H1 (cell line): Measurements from ENCODE around the gene KCNE4. TPM values are rescaled to one million over a fixed set of nuclear protein-coding genes. Genes with fewer than 3 reads are reported as not detected.

ENCODE experiments used
- CTCF ChIA-PET: fragments of 300-600 bp; sonication (Branson Sonifier 250); formaldehyde crosslinking; loops from one replicate; lab custom pipeline; 2021; ENCODE audit not compliant: partially characterized antibody; lab: Charles Lee
- POLR2A ChIA-PET: fragments of 300-600 bp; sonication (Branson Sonifier 250); formaldehyde crosslinking; loops from one replicate; lab custom pipeline; 2021; ENCODE audit warnings: inconsistent platforms; ENCODE audit not compliant: partially characterized antibody; lab: Charles Lee
- DNase-seq, 2 experiments: peaks; one replicate each; pipeline versions ENCODE4 v3.0.0 to v3.0.0-alpha.2; 2010 to 2022; ENCODE audit warnings: low spot score in 2 of 2, low read depth in 1 of 2, mixed read lengths in 1 of 2
- FAIRE-seq: peaks from 2 replicates; lab custom pipeline; 2011; peaks lifted over from hg19 to GRCh38; lab: Jason Lieb, UNC
- H2AFZ ChIP-seq: 2 replicates; pipeline ENCODE4 v1.8.1; 2012; ENCODE audit warnings: low read length, inconsistent platforms
- H2AK5ac ChIP-seq: 2 replicates; pipeline ENCODE4 v1.6.1; 2013; ENCODE audit warnings: low read depth, low read length
- H2BK120ac ChIP-seq: replicated peaks from 2 replicates; pipeline ENCODE3; 2013; ENCODE audit warnings: low read depth, low read length, inconsistent platforms
- H2BK12ac ChIP-seq: 2 replicates; pipeline ENCODE4 v1.6.1; 2013; ENCODE audit warnings: low read depth, low read length
- H2BK15ac ChIP-seq: 2 replicates; pipeline ENCODE4 v1.6.1; 2013; ENCODE audit warnings: low read length
- H2BK20ac ChIP-seq: 2 replicates; pipeline ENCODE4 v1.6.1; 2013; ENCODE audit warnings: low read length
- H2BK5ac ChIP-seq: 2 replicates; pipeline ENCODE4 v1.6.1; 2013; ENCODE audit warnings: low read depth, low read length
- H3K14ac ChIP-seq: 2 replicates; pipeline ENCODE4 v1.6.1; 2013; ENCODE audit warnings: inconsistent platforms; ENCODE audit not compliant: insufficient read length
- H3K18ac ChIP-seq: 2 replicates; pipeline ENCODE4 v1.6.1; 2013; ENCODE audit warnings: low read length; ENCODE audit errors: extremely low read depth
- H3K23ac ChIP-seq: 2 replicates; pipeline ENCODE4 v1.6.1; 2013; ENCODE audit warnings: inconsistent platforms; ENCODE audit not compliant: insufficient read length
- H3K23me2 ChIP-seq: 2 replicates; pipeline ENCODE4 v1.6.1; 2013; ENCODE audit warnings: low read depth, low read length
- H3K27ac ChIP-seq: 2 replicates; pipeline ENCODE4 v1.6.1; 2011; ENCODE audit warnings: low read depth, low read length, inconsistent platforms
- H3K27me3 ChIP-seq, 4 experiments: replicated peaks in 1 of 4; 1 replicate in 1 of 4; 2 replicates in 3 of 4; pipeline versions ENCODE4 v1.6.1 to v1.8.1; 2011 to 2013; ENCODE audit warnings: low read length in 3 of 4, mild to moderate bottlenecking in 3 of 4, inconsistent platforms in 2 of 4, mixed read lengths in 2 of 4, moderate library complexity in 1 of 4; ENCODE audit not compliant: control insufficient read depth in 3 of 4, insufficient read depth in 3 of 4; ENCODE audit errors: extremely low read depth in 1 of 4
- H3K36me3 ChIP-seq, 4 experiments: 2 replicates each; pipeline versions ENCODE4 v1.6.1 to v1.8.1; 2011 to 2013; ENCODE audit warnings: mild to moderate bottlenecking in 4 of 4, low read length in 3 of 4, moderate library complexity in 2 of 4, control low read depth in 1 of 4, inconsistent platforms in 1 of 4; ENCODE audit not compliant: insufficient read depth in 4 of 4, control insufficient read depth in 2 of 4
- H3K4ac ChIP-seq: replicated peaks from 2 replicates; pipeline ENCODE3; 2013; ENCODE audit warnings: low read length, low read depth, mixed read lengths, inconsistent platforms; ENCODE audit not compliant: insufficient read length
- H3K4me1 ChIP-seq, 4 experiments: replicated peaks in 1 of 4; 1 replicate in 1 of 4; 2 replicates in 3 of 4; pipeline versions ENCODE4 v1.6.1 to v1.8.1; 2011 to 2013; ENCODE audit warnings: low read length in 3 of 4, inconsistent platforms in 2 of 4, mixed read lengths in 1 of 4; ENCODE audit not compliant: insufficient read depth in 4 of 4, control insufficient read depth in 3 of 4
- H3K4me2 ChIP-seq, 2 experiments: 2 replicates each; pipeline versions ENCODE4 v1.6.1 to v1.8.1; 2011 to 2013; ENCODE audit warnings: low read depth in 2 of 2, low read length in 2 of 2, control low read depth in 1 of 2, inconsistent platforms in 1 of 2, mild to moderate bottlenecking in 1 of 2; ENCODE audit not compliant: insufficient read depth in 1 of 2
- H3K4me3 ChIP-seq, 4 experiments: fragments of 200-600, 300-600 bp in 1 of 4; sonication (generic), shearing (Covaris generic), sonication (Bioruptor Twin) in 1 of 4; 2 replicates each; pipeline versions ENCODE4 v1.5.1 to v1.8.1; 2011 to 2016; ENCODE audit warnings: low read length in 4 of 4, low read depth in 3 of 4, control low read depth in 2 of 4, inconsistent platforms in 2 of 4, mild to moderate bottlenecking in 2 of 4, mixed read lengths in 1 of 4, moderate library complexity in 1 of 4; ENCODE audit not compliant: insufficient read depth in 2 of 4; ENCODE audit errors: extremely low read depth in 1 of 4
- H3K56ac ChIP-seq: replicated peaks from 2 replicates; pipeline ENCODE3; 2013; ENCODE audit warnings: low read depth, mild to moderate bottlenecking, mixed read lengths, low read length, inconsistent platforms; ENCODE audit not compliant: insufficient read length
- H3K79me1 ChIP-seq: 2 replicates; pipeline ENCODE4 v1.6.1; 2013; ENCODE audit warnings: low read depth, low read length, control low read depth
- H3K79me2 ChIP-seq, 2 experiments: 2 replicates each; pipeline versions ENCODE4 v1.6.1 to v1.8.1; 2012 to 2013; ENCODE audit warnings: low read length in 2 of 2, mild to moderate bottlenecking in 2 of 2, inconsistent platforms in 1 of 2; ENCODE audit not compliant: insufficient read depth in 2 of 2, control insufficient read depth in 1 of 2
- H3K9ac ChIP-seq, 4 experiments: replicated peaks in 1 of 4; 1 replicate in 1 of 4; 2 replicates in 3 of 4; pipeline versions ENCODE4 v1.6.1 to v1.8.1; 2011 to 2013; ENCODE audit warnings: low read depth in 3 of 4, low read length in 3 of 4, control low read depth in 2 of 4, mild to moderate bottlenecking in 2 of 4, moderate library complexity in 2 of 4, inconsistent platforms in 1 of 4; ENCODE audit errors: extremely low read depth in 1 of 4
- H3K9me3 ChIP-seq, 2 experiments: 2 replicates each; pipeline versions ENCODE4 v1.6.1 to v1.8.1; 2012 to 2013; ENCODE audit warnings: mild to moderate bottlenecking in 2 of 2, moderate library complexity in 2 of 2, control low read depth in 1 of 2, inconsistent platforms in 1 of 2, low read depth in 1 of 2, low read length in 1 of 2, mixed read lengths in 1 of 2; ENCODE audit not compliant: insufficient read depth in 2 of 2
- H4K20me1 ChIP-seq, 2 experiments: replicated peaks in 1 of 2; 2 replicates each; pipeline versions ENCODE3 to v1.8.1; 2011 to 2013; ENCODE audit warnings: inconsistent platforms in 2 of 2, low read length in 2 of 2, mild to moderate bottlenecking in 1 of 2; ENCODE audit not compliant: insufficient read depth in 2 of 2, control insufficient read depth in 1 of 2
- H4K5ac ChIP-seq: 2 replicates; pipeline ENCODE4 v1.6.1; 2013; ENCODE audit warnings: low read length, low read depth, mixed read lengths, inconsistent platforms; ENCODE audit not compliant: insufficient read length
- H4K8ac ChIP-seq: 2 replicates; pipeline ENCODE4 v1.8.0; 2013; ENCODE audit warnings: mild to moderate bottlenecking, moderate library complexity, low read length, inconsistent platforms; ENCODE audit not compliant: insufficient read depth; ENCODE audit errors: extremely low read depth
- H4K91ac ChIP-seq: replicated peaks from 2 replicates; pipeline ENCODE3; 2013; ENCODE audit warnings: low read length, mixed read lengths, inconsistent platforms; ENCODE audit not compliant: insufficient read length
- BCL11A ChIP-seq, 2 experiments: IDR thresholded peaks; one replicate each; pipeline ENCODE4 v1.6.1; 2011; ENCODE audit warnings: low read depth in 2 of 2, low read length in 2 of 2, mild to moderate bottlenecking in 2 of 2
- CEBPB ChIP-seq: IDR thresholded peaks from 2 replicates; pipeline ENCODE4 v1.6.1; 2012; ENCODE audit warnings: low read depth, low read length
- CHD2 ChIP-seq: IDR thresholded peaks from 2 replicates; pipeline ENCODE4 v1.6.1; 2012; ENCODE audit warnings: low read length, improper control_type of control experiment
- CREB1 ChIP-seq: IDR thresholded peaks from 2 replicates; pipeline ENCODE4 v1.6.1; 2012; ENCODE audit warnings: inconsistent platforms
- FOSL1 ChIP-seq: IDR thresholded peaks from 2 replicates; pipeline ENCODE4 v1.6.1; 2011; ENCODE audit warnings: mild to moderate bottlenecking, low read depth, low read length, moderate library complexity; ENCODE audit not compliant: insufficient read depth
- KDM1A ChIP-seq: fragments of 200-600, 300-600 bp; sonication (generic); IDR thresholded peaks from 2 replicates; pipeline ENCODE4 v1.7.1; 2016; ENCODE audit warnings: mild to moderate bottlenecking, low read length, borderline replicate concordance
- RBBP5 ChIP-seq: IDR thresholded peaks from 2 replicates; pipeline ENCODE4 v1.7.1; 2012; ENCODE audit warnings: low read depth, mild to moderate bottlenecking, inconsistent platforms, low read length, moderate library complexity, borderline replicate concordance
- USF2 ChIP-seq: IDR thresholded peaks from 2 replicates; pipeline ENCODE4 v1.6.1; 2011; ENCODE audit warnings: low read length, improper control_type of control experiment
- WGBS, 2 experiments: shearing (Covaris generic) in 1 of 2; methylation state at CpG; one replicate each; pipeline versions ENCODE4 v1.1.6 to v1.1.7; 2013 to 2015; ENCODE audit warnings: low lambda C conversion rate in 2 of 2, mixed read lengths in 2 of 2, inconsistent platforms in 1 of 2, low coverage in 1 of 2, missing lambda C conversion rate in 1 of 2; ENCODE audit not compliant: insufficient replicate concordance in 2 of 2, insufficient coverage in 1 of 2, insufficient read length in 1 of 2; ENCODE audit errors: extremely low coverage in 1 of 2, missing lambda C conversion rate in 1 of 2; 5-methylcytosine and 5-hydroxymethylcytosine counted together
- polyA plus RNA-seq, 7 experiments: library from polyadenylated mRNA; depleted of rRNA in 3 of 7; stranded (reverse) in 5 of 7; unstranded in 2 of 7; fragments of >200 nt in 5 of 7; fragments of 200-250 nt in 2 of 7; gene quantifications; 1 replicate in 5 of 7; 2 replicates in 1 of 7; 4 replicates in 1 of 7; pipeline versions ENCODE4 v1.2.1 to v1.2.3, GENCODE V29; 2011 to 2013; ENCODE audit warnings: missing spikeins in 2 of 7, mixed read lengths in 2 of 7
- total RNA-seq: library from RNA; stranded (reverse); fragmentation: NEBNext Ultra II Directional; extraction: Animal tissue kit (Norgen Biotek cat#: 25700); gene quantifications from 2 replicates; pipeline ENCODE4 v1.2.1, GENCODE V29; 2021
- TF ChIP-seq, protein P1 (sequence below): IDR thresholded peaks from 2 replicates; pipeline ENCODE4 v1.6.1; 2011; ENCODE audit warnings: low read depth, mild to moderate bottlenecking, low read length; ENCODE audit not compliant: insufficient read depth

The KCNE4 gene
- total and polyA plus RNA-seq, 2 of the 8 experiments (the other 6 are each of a cell fraction or from before 2014, with no cell fraction given): 0.08 to 0.09 TPM

- no peak overlapping the region for H4K8ac ChIP-seq
- no peak overlapping the region for H3K4me2 ChIP-seq
- H2BK5ac ChIP-seq: no peak overlapping the region
- H2BK120ac ChIP-seq: no peak overlapping the region
- no peak overlapping the region for H2AFZ ChIP-seq
- no peak overlapping the region for H3K27ac ChIP-seq
- H3K9ac ChIP-seq: no peak overlapping the region
- FAIRE-seq (no peak), DNase-seq (no peak)
- H3K18ac ChIP-seq: no peak overlapping the region
- no peak overlapping the region for H3K4me3 ChIP-seq
- H3K23ac ChIP-seq: no peak overlapping the region
- ChIA-PET CTCF (interaction anchor here (1.0 to 1.1 kb wide), 3 partner anchors 41 to 372 kb away, joined by 3 to 4 read pairs (median 3); no protein-coding TSS in a partner anchor), POLR2A (no interaction called here)
- 85% methylated on average over 2 of the region's 2 CpGs; no CpG with 5 or more reads in 1 of the 2 experiments for WGBS, 2 experiments
- no peak overlapping the region for H2BK20ac ChIP-seq
- no peak overlapping the region for H2BK15ac ChIP-seq
- H3K9me3 ChIP-seq: no peaks in the 10 kb centered on the region
- no peak overlapping the region for H3K56ac ChIP-seq
- no peaks in the 10 kb centered on the region for H3K36me3 ChIP-seq
- no peak overlapping the region for H4K5ac ChIP-seq
- no peaks in the 10 kb centered on the region for H4K20me1 ChIP-seq
- H3K14ac ChIP-seq: no peak overlapping the region
- H3K79me1 ChIP-seq: no peaks in the 10 kb centered on the region
- TF ChIP-seq BCL11A (IDR thresholded peaks at IDR 0.05; ENCODE audit: low read depth in 2 of 2, low read length in 2 of 2) (no peak), FOSL1 (no peak), RBBP5 (no peak), USF2 (no peak), CHD2 (no peak), CEBPB (no peak), CREB1 (no peak), KDM1A (no peak)
- TF ChIP-seq, protein P1, sequence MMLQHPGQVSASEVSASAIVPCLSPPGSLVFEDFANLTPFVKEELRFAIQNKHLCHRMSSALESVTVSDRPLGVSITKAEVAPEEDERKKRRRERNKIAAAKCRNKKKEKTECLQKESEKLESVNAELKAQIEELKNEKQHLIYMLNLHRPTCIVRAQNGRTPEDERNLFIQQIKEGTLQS: no peak
- H4K91ac ChIP-seq: no peak overlapping the region
- no peak overlapping the region for H2BK12ac ChIP-seq
- H3K23me2 ChIP-seq: no peaks in the 10 kb centered on the region
- H3K4me1 ChIP-seq: peaks cover 0 to 3% (median 0%) of the 10 kb centered on the region in 4 experiments; a peak in 2 of 7 replicates
- no peak overlapping the region for H3K4ac ChIP-seq
- no peaks in the 10 kb centered on the region for H3K79me2 ChIP-seq
- no peaks in the 10 kb centered on the region for H3K27me3 ChIP-seq
- H2AK5ac ChIP-seq: no peak overlapping the region
Observed at GRCh38 chr2:223062396-223062795, 10.4 kb downstream of the KCNE4 start.
